Neural cell (in vitro differentiated cells): Measurements from ENCODE around the gene C16orf90.

Experiments
- EZH2 ChIP-seq: fragments of 200-600, 300-800 bp; shearing (Covaris generic), sonication (generic); IDR thresholded peaks from 2 replicates; pipeline ENCODE4 v1.6.1; 2014; ENCODE audit warnings: antibody characterized with exemption, low read length, borderline replicate concordance, mild to moderate bottlenecking; ENCODE audit not compliant: insufficient read depth, poor library complexity, severe bottlenecking
- POLR2AphosphoS5 ChIP-seq: IDR thresholded peaks from 2 replicates; pipeline ENCODE4 v1.6.1; 2012
- RAD21 ChIP-seq: fragments of 450-650 bp; conservative IDR thresholded peaks from 2 replicates; pipeline ENCODE4 v1.6.1; 2014; ENCODE audit warnings: antibody characterized with exemption, mild to moderate bottlenecking, moderate library complexity
- SMC3 ChIP-seq: fragments of 450-650 bp; conservative IDR thresholded peaks from 2 replicates; pipeline ENCODE4 v1.6.1; 2014; ENCODE audit warnings: antibody characterized with exemption, mild to moderate bottlenecking, moderate library complexity; ENCODE audit not compliant: poor library complexity
- TAF1 ChIP-seq: IDR thresholded peaks from 2 replicates; pipeline ENCODE4 v1.6.1; 2012; ENCODE audit warnings: low read depth
- TF ChIP-seq, protein P1 (sequence below): fragments of 450-650 bp; IDR thresholded peaks from 2 replicates; pipeline ENCODE4 v1.5.1; 2014; ENCODE audit warnings: antibody characterized with exemption, mild to moderate bottlenecking, moderate library complexity; ENCODE audit not compliant: poor library complexity, severe bottlenecking

DNA sequence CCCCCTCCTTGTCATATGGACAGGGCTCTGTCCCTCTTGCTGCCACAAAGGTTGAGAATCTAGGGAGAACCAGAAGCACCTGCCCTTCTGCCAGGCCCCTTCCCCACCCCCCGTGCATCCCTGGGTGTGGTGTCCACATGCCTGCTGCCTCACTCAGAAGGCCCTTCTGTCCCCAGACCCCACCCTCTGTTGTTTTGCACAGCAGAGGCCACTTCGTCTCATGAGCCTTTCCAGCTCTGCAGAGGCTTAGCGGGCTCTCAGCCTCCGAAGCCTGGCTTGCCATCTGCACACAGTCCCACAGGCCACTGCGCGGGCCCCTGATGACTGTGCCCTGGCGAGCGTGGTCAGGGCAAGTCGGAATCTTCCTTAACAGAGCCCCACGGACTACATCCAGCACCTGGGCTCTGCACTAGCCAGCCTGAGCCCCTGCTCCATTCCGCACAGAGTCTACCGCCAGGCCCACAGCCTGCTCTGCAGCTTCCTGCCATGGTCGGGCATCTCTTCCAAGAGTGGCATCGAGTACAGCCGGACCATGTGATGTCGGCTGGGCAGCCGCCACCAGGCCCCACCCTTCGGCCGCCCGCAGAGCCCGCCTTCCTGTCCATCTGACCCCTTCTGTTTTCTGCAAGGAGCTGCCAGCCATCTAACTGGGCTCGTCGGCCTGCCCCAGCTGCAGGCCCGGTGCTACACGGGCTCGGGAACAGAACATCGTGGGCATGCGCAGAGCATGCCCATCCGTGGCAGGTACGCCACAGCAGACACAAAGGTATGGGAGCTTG lies 10.8 kb downstream of the C16orf90 start:
- TF ChIP-seq POLR2AphosphoS5 (no peak), TAF1 (no peak), EZH2 (no peak), RAD21 (no peak), SMC3 (no peak)
- TF ChIP-seq, protein P1, sequence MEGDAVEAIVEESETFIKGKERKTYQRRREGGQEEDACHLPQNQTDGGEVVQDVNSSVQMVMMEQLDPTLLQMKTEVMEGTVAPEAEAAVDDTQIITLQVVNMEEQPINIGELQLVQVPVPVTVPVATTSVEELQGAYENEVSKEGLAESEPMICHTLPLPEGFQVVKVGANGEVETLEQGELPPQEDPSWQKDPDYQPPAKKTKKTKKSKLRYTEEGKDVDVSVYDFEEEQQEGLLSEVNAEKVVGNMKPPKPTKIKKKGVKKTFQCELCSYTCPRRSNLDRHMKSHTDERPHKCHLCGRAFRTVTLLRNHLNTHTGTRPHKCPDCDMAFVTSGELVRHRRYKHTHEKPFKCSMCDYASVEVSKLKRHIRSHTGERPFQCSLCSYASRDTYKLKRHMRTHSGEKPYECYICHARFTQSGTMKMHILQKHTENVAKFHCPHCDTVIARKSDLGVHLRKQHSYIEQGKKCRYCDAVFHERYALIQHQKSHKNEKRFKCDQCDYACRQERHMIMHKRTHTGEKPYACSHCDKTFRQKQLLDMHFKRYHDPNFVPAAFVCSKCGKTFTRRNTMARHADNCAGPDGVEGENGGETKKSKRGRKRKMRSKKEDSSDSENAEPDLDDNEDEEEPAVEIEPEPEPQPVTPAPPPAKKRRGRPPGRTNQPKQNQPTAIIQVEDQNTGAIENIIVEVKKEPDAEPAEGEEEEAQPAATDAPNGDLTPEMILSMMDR, result no peak
